Measurements from ENCODE around the gene SLCO1B3.

The SLCO1B3 gene

GRCh38 chr12:20963762-20964161, 153.3 kb downstream of the SLCO1B3 start:
- TF ChIP-seq Cebpa-rat (IDR thresholded peaks at IDR 0.05): no peak
- peaks cover 3% of the 10 kb centered on the region; the same call in 1 of the 2 replicates for H3K9me3 ChIP-seq
- no peak overlapping the region for H3K27ac ChIP-seq

More at GRCh38 chr12:20963762-20964161, 153.3 kb downstream of the SLCO1B3 start:
- H4K20me1 ChIP-seq: no peaks in the 10 kb centered on the region
- no peak overlapping the region for H3K4me3 ChIP-seq
- H3K4me1 ChIP-seq: no peaks in the 10 kb centered on the region
- no peak overlapping the region for H3K4me2 ChIP-seq
- H3K9ac ChIP-seq: no peak overlapping the region
- H3K27me3 ChIP-seq: no peaks in the 10 kb centered on the region
- H3K36me3 ChIP-seq: no peaks in the 10 kb centered on the region
